GM21825 (cell line): ENCODE results near the gene APLP2.
"Not testable (repeated sequence)": the region's sequence is repeated elsewhere in the genome, so short reads cannot be mapped to it uniquely, and the experiment has no call there.

Experiments used
- ATAC-seq: cut with Tn5 transposase; IDR thresholded peaks from one replicate; pipeline ENCODE4 v1.9.1; 2021; ENCODE audit warnings: mild to moderate bottlenecking, moderate library complexity; ENCODE audit not compliant: unreplicated experiment

The APLP2 gene

GRCh38 chr11:130188585-130189347, 119.1 kb downstream of the APLP2 start:
- no peak for ATAC-seq

GRCh38 chr11:130189492-130190210, 120.0 kb downstream of the APLP2 start:
- no peak for ATAC-seq

GRCh38 chr11:130190371-130190881, 120.7 kb downstream of the APLP2 start:
- ATAC-seq = no peak

- no peak for ATAC-seq
Measured at GRCh38 chr11:130191896-130192295, 122.2 kb downstream of the APLP2 start.

- ATAC-seq = no peak
Measured at GRCh38 chr11:130192845-130193267, 123.2 kb downstream of the APLP2 start.

- ATAC-seq = not testable (repeated sequence)
Measured at GRCh38 chr11:130193551-130193950, 123.9 kb downstream of the APLP2 start.
